Calu3 (cell line): ENCODE results near the gene CCDC32. TPM values are rescaled to one million over a fixed set of nuclear protein-coding genes. Genes with fewer than 3 reads are reported as not detected.
"Not testable (repeated sequence)": the region's sequence is repeated elsewhere in the genome, so short reads cannot be mapped to it uniquely, and the experiment has no call there.

Experiments used
- BruUV-seq: library from RNA; stranded (reverse); fragments of 400-500 nt; replicated peaks from 2 replicates; lab custom pipeline; 2021; lab: Mats Ljungman, UMichigan
- CTCF ChIA-PET: fragments of 300-600 bp; sonication (Branson Sonifier 250); formaldehyde crosslinking; loops from one replicate; lab custom pipeline; 2022; ENCODE audit warnings: antibody characterized with exemption; lab: Charles Lee
- DNase-seq: peaks from one replicate; pipeline ENCODE4 v3.0.0; 2022
- H3K27ac Mint-ChIP-seq: one replicate; pipeline ENCODE4 v1.8.0; 2022; ENCODE audit warnings: mixed read lengths; ENCODE audit not compliant: unreplicated experiment
- H3K27me3 Mint-ChIP-seq: one replicate; pipeline ENCODE4 v1.8.0; 2022; ENCODE audit warnings: mixed read lengths; ENCODE audit not compliant: unreplicated experiment
- H3K36me3 Mint-ChIP-seq: one replicate; pipeline ENCODE4 v1.8.0; 2022; ENCODE audit warnings: mild to moderate bottlenecking, moderate library complexity, mixed read lengths; ENCODE audit not compliant: insufficient read depth, unreplicated experiment
- H3K4me1 Mint-ChIP-seq: one replicate; pipeline ENCODE4 v1.8.0; 2022; ENCODE audit warnings: mild to moderate bottlenecking, low read depth, mixed read lengths; ENCODE audit not compliant: unreplicated experiment
- H3K4me3 Mint-ChIP-seq: one replicate; pipeline ENCODE4 v1.8.0; 2022; ENCODE audit warnings: mild to moderate bottlenecking, low read depth, moderate library complexity, mixed read lengths; ENCODE audit not compliant: unreplicated experiment
- H3K9me3 Mint-ChIP-seq: one replicate; pipeline ENCODE4 v1.8.0; 2022; ENCODE audit warnings: low read depth, mixed read lengths; ENCODE audit not compliant: unreplicated experiment
- CTCF ChIP-seq: fragments of 200-600 bp; IDR thresholded peaks from one replicate; pipeline ENCODE4 v1.8.0; 2022; ENCODE audit warnings: antibody characterized with exemption; ENCODE audit not compliant: unreplicated experiment
- intact Hi-C: fragments of 100-400 bp; cut with micrococcal nuclease; formaldehyde crosslinking; loops from one replicate; pipeline ENCODE4 v1.10.0; 2022; ENCODE audit not compliant: unreplicated experiment
- total RNA-seq: library from RNA; stranded (reverse); gene quantifications from 2 replicates; pipeline ENCODE4 v1.2.3, GENCODE V29; 2022

The CCDC32 gene
- total RNA-seq, 1 experiment from 2014 or later: 13.6 TPM

GRCh38 chr15:40591389-40591788, 26.5 kb upstream of the CCDC32 start:
- DNase-seq: no peak
- intact Hi-C loops: no loop called here

GRCh38 chr15:40590667-40591050, 25.8 kb upstream of the CCDC32 start:
- peak overlapping the region; percentile 82 for H3K27ac Mint-ChIP-seq
- H3K4me3 Mint-ChIP-seq: peak overlapping the region; percentile 84
- H3K27me3 Mint-ChIP-seq: no peaks in the 10 kb centered on the region
- CTCF ChIA-PET: interaction anchor here (1.5 to 1.7 kb wide), 2 partner anchors 22 to 26 kb away, joined by 4 to 6 read pairs; partner anchors contain the start of genes CCDC32 and RPUSD2
- TF ChIP-seq CTCF: no peak
- H3K9me3 Mint-ChIP-seq: no peaks in the 10 kb centered on the region
- intact Hi-C loops: no loop called here
- peaks cover 20% of the 10 kb centered on the region for H3K4me1 Mint-ChIP-seq
- peak; percentile 1 for DNase-seq
- BruUV-seq: no TSS peak
- peaks cover 23% of the 10 kb centered on the region for H3K36me3 Mint-ChIP-seq

More at GRCh38 chr15:40591389-40591788, 26.5 kb upstream of the CCDC32 start:
- Mint-ChIP-seq H3K9me3 (no peaks in the 10 kb centered on the region), H3K27ac (no peak overlapping the region), H3K27me3 (no peaks in the 10 kb centered on the region), H3K4me3 (peak overlapping the region; percentile 84), H3K4me1 (peaks cover 20% of the 10 kb centered on the region), H3K36me3 (peaks cover 23% of the 10 kb centered on the region)
- CTCF ChIA-PET: interaction anchor here (1.7 kb wide), 1 partner anchor 22 kb away, joined by 4 read pairs; the partner anchor contains the start of gene RPUSD2
- TF ChIP-seq CTCF: no peak
- BruUV-seq: no TSS peak

- intact Hi-C loops: no loop called here
- no TSS peak for BruUV-seq
- no peak for TF ChIP-seq CTCF
- Mint-ChIP-seq H3K4me3 (peak overlapping the region; percentile 65), H3K4me1 (peaks cover under 1% of the 10 kb centered on the region), H3K9me3 (no peaks in the 10 kb centered on the region), H3K36me3 (peaks cover 13% of the 10 kb centered on the region), H3K27ac (no peak overlapping the region), H3K27me3 (no peaks in the 10 kb centered on the region)
- CTCF ChIA-PET: no interaction called here
- DNase-seq: no peak
These were observed 19.3 kb upstream of the CCDC32 start for GRCh38 chr15:40584191-40584590.

- peak; percentile 57 for DNase-seq
- no peaks in the 10 kb centered on the region for H3K4me1 Mint-ChIP-seq
- H3K27ac Mint-ChIP-seq: peak overlapping the region; percentile 70
- intact Hi-C loops: no loop called here
- no peak for TF ChIP-seq CTCF
- no peaks in the 10 kb centered on the region for H3K9me3 Mint-ChIP-seq
- CTCF ChIA-PET: interaction anchor here (0.6 kb wide), 1 partner anchor 95 kb away, joined by 3 read pairs; no protein-coding TSS in a partner anchor
- no TSS peak for BruUV-seq
- no peaks in the 10 kb centered on the region for H3K27me3 Mint-ChIP-seq
- peaks cover 13% of the 10 kb centered on the region for H3K36me3 Mint-ChIP-seq
- peak overlapping the region; percentile 65 for H3K4me3 Mint-ChIP-seq
These were observed 17.9 kb upstream of the CCDC32 start for GRCh38 chr15:40582726-40583246.

- H3K9me3 Mint-ChIP-seq, H3K4me1 Mint-ChIP-seq, CTCF ChIA-PET, H3K4me3 Mint-ChIP-seq, H3K27ac Mint-ChIP-seq, BruUV-seq, intact Hi-C loops, DNase-seq, H3K27me3 Mint-ChIP-seq: not testable (repeated sequence)
- H3K36me3 Mint-ChIP-seq: peaks cover 13% of the 10 kb centered on the region
These were observed 17.0 kb upstream of the CCDC32 start for GRCh38 chr15:40581796-40582195.
